ENCODE results near the gene LUC7L2. TPM values are rescaled to one million over a fixed set of nuclear protein-coding genes. Genes with fewer than 3 reads are reported as not detected.

LUC7L2 gene
- total and polyA plus RNA-seq, 10 of the 15 experiments (the other 5 are each of a cell fraction or from before 2014, with no cell fraction given) = 31.7 to 98.7 (median 68.6) TPM

DNA sequence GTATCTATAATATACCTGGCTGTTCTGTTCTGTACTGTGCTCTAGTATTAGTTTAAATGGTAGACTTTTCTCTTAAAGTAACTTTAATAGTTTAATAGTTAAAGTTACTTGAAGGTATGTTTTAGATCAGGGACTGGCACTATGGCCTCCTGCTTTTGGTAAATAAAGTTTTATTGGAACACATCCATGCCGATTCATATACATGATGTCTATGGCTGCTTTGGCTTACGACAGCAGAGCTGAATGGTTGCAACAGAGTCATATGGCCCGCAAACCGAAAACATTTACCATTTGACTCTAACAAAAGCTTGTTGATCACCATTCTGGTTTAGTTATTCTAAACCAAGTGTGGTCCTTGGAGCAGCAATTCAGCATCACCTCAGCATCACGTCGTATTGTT, 6.7 kb downstream of the LUC7L2 start:
- ChIA-PET POLR2A (interaction anchor here (0.6 to 0.9 kb wide), 2 partner anchors 10 to 33 kb away, joined by 3 to 9 read pairs; no protein-coding TSS in a partner anchor), CTCF (interaction anchor here (1.4 kb wide), 1 partner anchor 68 kb away, joined by 3 read pairs; no protein-coding TSS in a partner anchor), RAD21 (ENCODE audit: unreplicated experiment) (no interaction called here), SMC1A (ENCODE audit: uncharacterized antibody, unreplicated experiment) (no interaction called here)
- peaks cover 4% of the 10 kb centered on the region for H3K4me1 ChIP-seq (ENCODE audit: control insufficient read depth, insufficient read depth, low read length)
- H3K4me2 ChIP-seq (ENCODE audit: control insufficient read depth, insufficient read depth) = no peak overlapping the region
- no peak overlapping the region for H3K27ac ChIP-seq (ENCODE audit: control insufficient read depth, insufficient read depth)
- no peak overlapping the region for H3K4me3 ChIP-seq
- H2AFZ ChIP-seq (ENCODE audit: control insufficient read depth, low read depth, low read length) = no peak overlapping the region
- H3K9ac ChIP-seq (ENCODE audit: control insufficient read depth, insufficient read depth, low read length) = no peak overlapping the region
- DNase-seq (ENCODE audit: low read depth, low spot score) (no peak), ATAC-seq (no peak), FAIRE-seq (no peak)
- peaks cover 2 to 19% of the 10 kb centered on the region in 2 experiments for H3K36me3 ChIP-seq (ENCODE audit: control insufficient read depth in 2 of 2, insufficient read depth in 2 of 2, low read length in 1 of 2)
- peaks cover 9% of the 10 kb centered on the region for H4K20me1 ChIP-seq (ENCODE audit: control insufficient read depth, insufficient read depth)
- WGBS (ENCODE audit: insufficient coverage, insufficient replicate concordance, low lambda C conversion rate, missing lambda C conversion rate) = over 99% methylated on average over 6 of the region's 6 CpGs
- H3K9me3 ChIP-seq (replicated peaks; ENCODE audit: control insufficient read depth, insufficient read depth, low read length) = no peaks in the 10 kb centered on the region
- no peaks in the 10 kb centered on the region for H3K27me3 ChIP-seq (replicated peaks in 1 of 2; ENCODE audit: control insufficient read depth in 2 of 2, insufficient read depth in 2 of 2, low read length in 1 of 2)
- intact Hi-C loops (cut with micrococcal nuclease; ENCODE audit: unreplicated experiment) = no loop called here
- no TSS peak for BruUV-seq (replicated peaks)
- in situ Hi-C loops (cut with MboI) = loop anchor here (25.0 kb wide), 1 partner anchor 1546 kb away; the partner anchor contains the start of gene BRAF
- H3K79me2 ChIP-seq (ENCODE audit: control insufficient read depth, insufficient read depth, low read length) = peaks cover 99% of the 10 kb centered on the region
- TF ChIP-seq RUNX3 (IDR thresholded peaks at IDR 0.05; ENCODE audit: low read length) (no peak), SREBF2 (IDR thresholded peaks at IDR 0.05; ENCODE audit: low read length) (no peak), POLR2AphosphoS5 (IDR thresholded peaks at IDR 0.05; ENCODE audit: low read length) (0 out of 2 replicates have a peak, but pooled peaks have one; percentile 24)
- TF ChIP-seq, protein P1, sequence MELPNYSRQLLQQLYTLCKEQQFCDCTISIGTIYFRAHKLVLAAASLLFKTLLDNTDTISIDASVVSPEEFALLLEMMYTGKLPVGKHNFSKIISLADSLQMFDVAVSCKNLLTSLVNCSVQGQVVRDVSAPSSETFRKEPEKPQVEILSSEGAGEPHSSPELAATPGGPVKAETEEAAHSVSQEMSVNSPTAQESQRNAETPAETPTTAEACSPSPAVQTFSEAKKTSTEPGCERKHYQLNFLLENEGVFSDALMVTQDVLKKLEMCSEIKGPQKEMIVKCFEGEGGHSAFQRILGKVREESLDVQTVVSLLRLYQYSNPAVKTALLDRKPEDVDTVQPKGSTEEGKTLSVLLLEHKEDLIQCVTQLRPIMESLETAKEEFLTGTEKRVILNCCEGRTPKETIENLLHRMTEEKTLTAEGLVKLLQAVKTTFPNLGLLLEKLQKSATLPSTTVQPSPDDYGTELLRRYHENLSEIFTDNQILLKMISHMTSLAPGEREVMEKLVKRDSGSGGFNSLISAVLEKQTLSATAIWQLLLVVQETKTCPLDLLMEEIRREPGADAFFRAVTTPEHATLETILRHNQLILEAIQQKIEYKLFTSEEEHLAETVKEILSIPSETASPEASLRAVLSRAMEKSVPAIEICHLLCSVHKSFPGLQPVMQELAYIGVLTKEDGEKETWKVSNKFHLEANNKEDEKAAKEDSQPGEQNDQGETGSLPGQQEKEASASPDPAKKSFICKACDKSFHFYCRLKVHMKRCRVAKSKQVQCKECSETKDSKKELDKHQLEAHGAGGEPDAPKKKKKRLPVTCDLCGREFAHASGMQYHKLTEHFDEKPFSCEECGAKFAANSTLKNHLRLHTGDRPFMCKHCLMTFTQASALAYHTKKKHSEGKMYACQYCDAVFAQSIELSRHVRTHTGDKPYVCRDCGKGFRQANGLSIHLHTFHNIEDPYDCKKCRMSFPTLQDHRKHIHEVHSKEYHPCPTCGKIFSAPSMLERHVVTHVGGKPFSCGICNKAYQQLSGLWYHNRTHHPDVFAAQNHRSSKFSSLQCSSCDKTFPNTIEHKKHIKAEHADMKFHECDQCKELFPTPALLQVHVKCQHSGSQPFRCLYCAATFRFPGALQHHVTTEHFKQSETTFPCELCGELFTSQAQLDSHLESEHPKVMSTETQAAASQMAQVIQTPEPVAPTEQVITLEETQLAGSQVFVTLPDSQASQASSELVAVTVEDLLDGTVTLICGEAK (IDR thresholded peaks at IDR 0.05; ENCODE audit: borderline replicate concordance) = peak; percentile 69
